Right lung (tissue), 5 donors: ENCODE data around the gene DMD. TPM values are rescaled to one million over a fixed set of nuclear protein-coding genes. Genes with fewer than 3 reads are reported as not detected.

Experiments
- DNase-seq, 2 donors: peaks; one replicate each; pipeline ENCODE4 v3.0.0-alpha.2; 2013
- polyA plus RNA-seq, 5 donors: library from polyadenylated mRNA; unstranded; fragments of 120-200 nt; gene quantifications; one replicate each; pipeline versions ENCODE4 v1.2.1 to v1.2.3, GENCODE V29; 2013; ENCODE audit warnings: inconsistent platforms in 1 of 5, low replicate concordance in 1 of 5; ENCODE audit not compliant: insufficient read length in 5 of 5, insufficient read depth in 1 of 5

DMD gene
- polyA plus RNA-seq, 5 donors, result 46.8 to 79.3 (median 59.8) TPM

- DNase-seq, result no peak
Measured at GRCh38 chrX:31126205-31126604, 2085.1 kb downstream of the DMD start.

GRCh38 chrX:31124536-31124935 lies 2086.8 kb downstream of the DMD start:
- no peak for DNase-seq

- DNase-seq, result no peak
Measured at GRCh38 chrX:31123335-31123734, 2088.0 kb downstream of the DMD start.

GRCh38 chrX:31117266-31117665 lies 2094.1 kb downstream of the DMD start:
- DNase-seq, result no peak

DNA sequence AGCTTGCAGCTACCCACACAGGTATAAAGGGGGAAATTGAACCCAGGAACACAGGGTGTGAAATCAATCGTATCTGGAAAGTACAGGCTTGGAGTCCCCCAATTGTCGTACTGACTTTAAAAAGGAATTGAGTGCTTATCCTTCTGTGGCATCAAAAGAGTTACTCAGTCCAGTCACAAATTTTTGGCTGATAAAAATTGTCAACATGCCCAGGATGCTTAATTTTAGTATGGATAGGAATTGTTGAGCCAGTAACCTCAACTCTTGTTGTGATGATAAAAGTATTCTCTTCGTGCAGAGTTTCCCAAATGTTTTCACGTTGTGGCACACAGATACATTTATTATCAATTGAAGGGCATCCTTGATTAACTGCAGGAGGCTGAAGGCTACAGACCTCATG lies 2096.0 kb downstream of the DMD start:
- no peak for DNase-seq

GRCh38 chrX:31114858-31115257 lies 2096.5 kb downstream of the DMD start:
- DNase-seq, result no peak

- DNase-seq, result no peak
Measured at GRCh38 chrX:31112226-31112999, 2098.9 kb downstream of the DMD start.

- DNase-seq, result no peak
Measured at GRCh38 chrX:31110657-31111056, 2100.7 kb downstream of the DMD start.

DNA sequence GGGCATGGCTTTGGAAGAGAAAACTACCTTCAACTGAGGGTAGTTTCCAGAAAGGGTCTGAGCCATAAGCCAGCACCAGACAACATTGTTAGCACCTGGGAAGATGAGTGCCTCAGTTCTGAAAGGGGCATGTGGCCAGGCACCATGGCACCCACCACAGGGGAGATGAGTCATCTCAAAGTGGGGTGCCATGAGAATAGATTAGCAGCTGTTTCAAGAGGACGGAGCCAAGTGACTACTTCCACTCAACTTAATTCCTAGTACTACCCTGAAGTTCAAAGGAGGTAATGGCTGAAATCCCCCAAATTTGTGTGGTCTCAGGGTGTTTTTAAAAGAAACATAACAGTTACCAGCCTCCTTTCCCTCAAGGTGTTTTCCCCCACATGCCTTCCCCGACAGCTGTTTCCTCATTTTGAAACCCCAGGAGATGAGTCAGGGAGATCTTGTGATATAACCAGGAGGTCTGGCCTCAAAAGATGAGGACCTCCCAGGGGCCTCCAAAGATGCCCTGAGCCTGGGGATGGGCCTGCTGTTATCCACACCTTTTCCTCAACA lies 2111.7 kb downstream of the DMD start:
- no peak for DNase-seq

DNA sequence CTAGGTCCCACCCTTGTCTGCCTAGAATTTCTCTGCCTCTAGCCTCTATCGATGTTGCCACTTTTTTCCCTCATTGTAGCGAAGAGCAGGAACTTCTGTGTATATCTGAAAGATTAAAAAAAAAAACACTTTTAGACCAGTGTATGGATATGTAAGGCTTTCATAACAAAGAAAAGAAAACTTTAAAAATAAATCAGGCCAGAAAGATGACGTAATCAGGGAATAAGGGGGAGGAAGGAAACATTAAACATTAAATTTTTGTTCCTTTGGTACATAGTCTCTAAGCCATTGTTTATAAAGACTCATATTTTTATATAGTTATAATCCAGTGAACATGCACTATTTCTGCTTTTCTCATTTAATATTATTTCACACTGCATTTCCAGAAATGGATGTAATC lies 2113.3 kb downstream of the DMD start:
- no peak for DNase-seq

DNA sequence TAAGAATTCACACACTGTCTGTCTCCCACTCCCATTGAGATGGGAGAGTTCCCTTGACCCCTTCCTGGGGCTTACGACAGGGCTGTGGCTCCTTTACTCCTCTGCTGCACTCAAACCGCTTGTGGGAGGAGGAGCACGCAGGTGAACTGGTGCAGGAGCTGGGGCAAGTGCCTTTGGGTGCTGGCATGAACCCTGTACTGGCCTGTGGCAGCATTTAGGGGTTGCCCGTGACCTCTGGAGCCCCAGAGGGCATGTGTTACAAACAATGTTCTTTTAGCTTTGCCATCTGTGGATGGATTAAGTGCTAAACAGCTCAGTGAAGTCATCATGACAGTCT lies 2117.7 kb downstream of the DMD start:
- no peak for DNase-seq

DNA sequence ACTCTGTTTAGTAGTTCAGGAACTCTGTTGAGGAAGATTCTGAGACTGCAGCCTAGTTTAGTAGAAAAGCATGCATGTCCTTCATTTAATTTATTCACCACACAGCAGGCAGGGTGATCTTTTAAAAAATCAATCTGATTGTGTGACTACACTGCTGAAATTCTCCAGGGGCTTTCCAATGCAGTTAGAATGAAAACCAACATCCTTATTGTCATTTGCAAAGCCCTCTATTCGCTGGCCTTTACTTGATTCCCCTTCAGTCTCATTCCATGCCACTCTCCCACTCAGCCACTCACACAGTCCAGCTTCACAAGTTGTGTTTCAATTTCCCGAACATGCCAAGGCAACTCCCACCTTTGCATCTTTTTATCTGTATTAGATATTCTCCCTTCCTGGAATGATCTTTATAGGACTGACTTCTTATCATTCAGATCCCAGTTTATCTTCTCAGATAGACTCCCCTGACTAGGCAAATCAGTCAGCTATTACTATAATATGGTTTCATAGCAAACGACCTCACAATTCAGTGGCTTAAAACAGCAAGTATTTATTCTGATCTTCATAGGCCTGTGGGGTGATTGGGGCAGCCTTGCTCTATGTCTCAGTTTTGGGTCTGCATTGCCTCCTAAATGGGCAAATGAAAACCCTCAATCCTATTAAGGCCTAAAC lies 2118.2 kb downstream of the DMD start:
- DNase-seq, result no peak

DNA sequence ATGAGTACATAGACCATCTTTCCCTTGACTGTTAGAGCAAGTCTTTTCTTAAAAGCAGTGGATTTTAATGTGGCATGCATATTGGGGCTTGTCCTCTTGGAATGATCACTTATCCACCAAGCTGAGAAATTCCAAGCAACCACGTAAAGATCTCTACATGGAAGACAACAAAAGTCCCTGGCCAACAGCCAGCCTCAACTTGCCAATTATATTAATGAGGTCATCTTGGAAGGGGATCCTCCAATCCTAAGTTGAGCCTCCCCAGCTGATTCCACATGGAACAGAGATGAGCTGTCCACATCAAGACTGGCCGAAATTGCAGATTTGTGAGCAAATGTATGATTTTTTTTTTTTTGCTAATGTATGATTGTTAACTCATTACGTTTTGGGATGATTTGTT lies 2118.9 kb downstream of the DMD start:
- DNase-seq, result no peak

- no peak for DNase-seq
Measured at GRCh38 chrX:31091819-31092218, 2119.5 kb downstream of the DMD start.

- no peak for DNase-seq
Measured at GRCh38 chrX:31074522-31074921, 2136.8 kb downstream of the DMD start.

DNA sequence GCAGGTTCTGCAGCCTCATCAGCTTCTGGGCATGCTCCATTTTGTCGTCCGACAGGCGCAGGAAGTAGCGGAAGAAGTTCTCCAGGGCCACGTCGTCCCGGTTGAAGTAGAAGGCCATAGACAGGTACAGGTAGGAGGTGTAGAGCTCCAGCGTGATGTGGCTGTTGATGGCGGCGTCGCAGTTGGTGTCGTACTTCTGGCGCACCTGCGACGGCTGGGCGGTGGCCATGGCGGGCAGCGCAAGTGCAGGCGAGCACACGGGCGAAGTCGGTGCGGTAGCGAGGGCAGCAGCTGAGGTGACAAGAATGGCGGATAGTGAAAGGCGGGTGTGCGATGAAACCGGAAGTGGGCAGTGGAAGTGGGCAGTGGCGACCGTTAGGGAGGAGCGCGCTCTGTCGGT lies 2139.6 kb downstream of the DMD start, which contains the start of gene FTHL17:
Gene FTHL17 (minus strand): TSS at position 317 of the 400 bp plus-strand sequence. CDS start 88 bp downstream, at position 229.
- no peak for DNase-seq

GRCh38 chrX:31071262-31071661 lies 2140.1 kb downstream of the DMD start:
- DNase-seq, result no peak

DNA sequence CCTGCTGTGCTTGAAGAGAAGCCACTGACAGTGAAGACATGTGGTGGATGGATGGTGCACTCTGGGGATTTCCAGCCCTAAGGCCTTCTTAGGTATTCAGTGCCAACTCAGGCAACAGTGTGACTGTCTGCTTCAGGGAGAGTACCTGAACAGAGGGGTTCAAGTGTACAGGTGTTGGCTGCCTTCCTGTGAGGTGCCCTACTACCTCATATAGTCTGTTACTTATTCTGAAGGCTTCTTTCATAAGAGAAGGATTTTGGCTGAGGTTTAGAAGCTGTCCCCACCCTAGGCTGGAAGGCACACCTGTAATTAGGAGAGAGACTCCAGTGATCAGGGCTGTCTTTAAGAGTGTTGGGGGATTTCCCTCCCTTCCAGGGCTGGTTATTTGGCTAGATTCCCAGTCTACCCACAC lies 2141.3 kb downstream of the DMD start:
- DNase-seq, result no peak
